A549 (cell line): ENCODE measurements around the gene TREML2.

ENCODE experiments used
- CHD2 ChIP-seq: fragments of 150-350 bp; IDR thresholded peaks from 2 replicates; pipeline ENCODE4 v1.6.1; 2014; ENCODE audit warnings: low read length; ENCODE audit not compliant: partially characterized antibody
- CTCF ChIP-seq: fragments of >200 bp; sonication (Bioruptor Twin); formaldehyde crosslinking; IDR thresholded peaks from 3 replicates; pipeline ENCODE4 v1.5.1; 2016
- ESRRA ChIP-seq: fragments of 150-350 bp; IDR thresholded peaks from 2 replicates; pipeline ENCODE4 v1.6.1; 2014; ENCODE audit warnings: mild to moderate bottlenecking, low read length, borderline replicate concordance
- JUNB ChIP-seq: fragments of >200 bp; sonication (Bioruptor Twin); formaldehyde crosslinking; IDR thresholded peaks from 2 replicates; pipeline ENCODE4 v1.6.1; 2016
- POLR2A ChIP-seq: IDR thresholded peaks from 2 replicates; pipeline ENCODE4 v1.6.1; 2012; ENCODE audit warnings: mild to moderate bottlenecking, low read length
- REST ChIP-seq: fragments of 200-600 bp; sonication (generic); IDR thresholded peaks from 2 replicates; pipeline ENCODE4 v1.6.1; 2016; ENCODE audit warnings: antibody characterized with exemption, mild to moderate bottlenecking, moderate library complexity
- ZFP36 ChIP-seq: fragments of 450-650 bp; IDR thresholded peaks from 2 replicates; pipeline ENCODE4 v1.6.1; 2014; ENCODE audit warnings: borderline replicate concordance; ENCODE audit not compliant: partially characterized antibody

- TF ChIP-seq CHD2 = no peak
- no peak for TF ChIP-seq JUNB
- no peak for TF ChIP-seq CTCF
- no peak for TF ChIP-seq ESRRA
- TF ChIP-seq POLR2A = no peak
- no peak for TF ChIP-seq ZFP36
- no peak for TF ChIP-seq REST
These were observed 28.8 kb upstream of the TREML2 start for GRCh38 chr6:41229721-41230120.
